Activated naive CD8-positive, alpha-beta T cell (primary cell): ENCODE results near the gene MEF2C.

Experiments
- H3K27ac Mint-ChIP-seq: one replicate; pipeline ENCODE4 v1.8.0; 2021; ENCODE audit warnings: mixed read lengths
- H3K27me3 Mint-ChIP-seq: one replicate; pipeline ENCODE4 v1.8.0; 2021; ENCODE audit warnings: mixed read lengths
- H3K36me3 Mint-ChIP-seq: one replicate; pipeline ENCODE4 v1.8.0; 2021; ENCODE audit warnings: mixed read lengths
- H3K4me1 Mint-ChIP-seq: one replicate; pipeline ENCODE4 v1.8.0; 2021; ENCODE audit warnings: low read depth, mixed read lengths
- H3K4me3 Mint-ChIP-seq: one replicate; pipeline ENCODE4 v1.8.0; 2021; ENCODE audit warnings: mild to moderate bottlenecking, mixed read lengths
- H3K9me3 Mint-ChIP-seq: one replicate; pipeline ENCODE4 v1.8.0; 2021; ENCODE audit warnings: low read depth, mixed read lengths

The MEF2C gene

GRCh38 chr5:88732862-88733261 lies 150.1 kb downstream of the MEF2C start:
- peaks cover 4% of the 10 kb centered on the region for H3K4me1 Mint-ChIP-seq
- H3K27ac Mint-ChIP-seq, result no peak overlapping the region
- H3K4me3 Mint-ChIP-seq, result no peak overlapping the region
- peaks cover 10% of the 10 kb centered on the region for H3K27me3 Mint-ChIP-seq
- no peaks in the 10 kb centered on the region for H3K9me3 Mint-ChIP-seq
- H3K36me3 Mint-ChIP-seq, result no peaks in the 10 kb centered on the region

- peaks cover 4% of the 10 kb centered on the region for H3K4me1 Mint-ChIP-seq
- no peaks in the 10 kb centered on the region for H3K9me3 Mint-ChIP-seq
- H3K4me3 Mint-ChIP-seq, result no peak overlapping the region
- peaks cover 12% of the 10 kb centered on the region for H3K27me3 Mint-ChIP-seq
- H3K27ac Mint-ChIP-seq, result no peak overlapping the region
- no peaks in the 10 kb centered on the region for H3K36me3 Mint-ChIP-seq
Observed at GRCh38 chr5:88732181-88732633, 150.8 kb downstream of the MEF2C start.

- no peak overlapping the region for H3K27ac Mint-ChIP-seq
- peaks cover 11% of the 10 kb centered on the region for H3K27me3 Mint-ChIP-seq
- H3K9me3 Mint-ChIP-seq, result no peaks in the 10 kb centered on the region
- H3K4me1 Mint-ChIP-seq, result peaks cover 4% of the 10 kb centered on the region
- no peaks in the 10 kb centered on the region for H3K36me3 Mint-ChIP-seq
- no peak overlapping the region for H3K4me3 Mint-ChIP-seq
Observed at GRCh38 chr5:88729829-88730182, 153.2 kb downstream of the MEF2C start.

GRCh38 chr5:88729084-88729828 lies 153.7 kb downstream of the MEF2C start:
- no peaks in the 10 kb centered on the region for H3K36me3 Mint-ChIP-seq

GRCh38 chr5:88727705-88728313 lies 155.2 kb downstream of the MEF2C start:
- Mint-ChIP-seq H3K36me3 (no peaks in the 10 kb centered on the region), H3K27me3 (peaks cover 6% of the 10 kb centered on the region), H3K4me3 (no peak overlapping the region), H3K27ac (no peak overlapping the region), H3K9me3 (no peaks in the 10 kb centered on the region), H3K4me1 (no peaks in the 10 kb centered on the region)

More at GRCh38 chr5:88729084-88729828, 153.7 kb downstream of the MEF2C start:
- no peak overlapping the region for H3K4me3 Mint-ChIP-seq
- peaks cover 4% of the 10 kb centered on the region for H3K4me1 Mint-ChIP-seq
- peaks cover 11% of the 10 kb centered on the region for H3K27me3 Mint-ChIP-seq
- H3K27ac Mint-ChIP-seq, result no peak overlapping the region
- H3K9me3 Mint-ChIP-seq, result no peaks in the 10 kb centered on the region

- no peaks in the 10 kb centered on the region for H3K4me1 Mint-ChIP-seq
- no peaks in the 10 kb centered on the region for H3K9me3 Mint-ChIP-seq
- H3K27me3 Mint-ChIP-seq, result peaks cover 11% of the 10 kb centered on the region
- no peak overlapping the region for H3K4me3 Mint-ChIP-seq
- no peaks in the 10 kb centered on the region for H3K36me3 Mint-ChIP-seq
- no peak overlapping the region for H3K27ac Mint-ChIP-seq
Observed at GRCh38 chr5:88725454-88725853, 157.5 kb downstream of the MEF2C start.

- Mint-ChIP-seq H3K27ac (no peak overlapping the region), H3K4me1 (no peaks in the 10 kb centered on the region), H3K27me3 (peaks cover 9% of the 10 kb centered on the region), H3K36me3 (no peaks in the 10 kb centered on the region), H3K9me3 (no peaks in the 10 kb centered on the region), H3K4me3 (no peak overlapping the region)
Observed at GRCh38 chr5:88724201-88724600, 158.8 kb downstream of the MEF2C start.

- H3K4me1 Mint-ChIP-seq, result no peaks in the 10 kb centered on the region
- no peak overlapping the region for H3K4me3 Mint-ChIP-seq
- no peaks in the 10 kb centered on the region for H3K9me3 Mint-ChIP-seq
- H3K27ac Mint-ChIP-seq, result no peak overlapping the region
- H3K27me3 Mint-ChIP-seq, result peaks cover 14% of the 10 kb centered on the region
- no peaks in the 10 kb centered on the region for H3K36me3 Mint-ChIP-seq
Observed at GRCh38 chr5:88722546-88723073, 160.4 kb downstream of the MEF2C start.

- no peak overlapping the region for H3K4me3 Mint-ChIP-seq
- H3K27ac Mint-ChIP-seq, result no peak overlapping the region
- H3K4me1 Mint-ChIP-seq, result no peaks in the 10 kb centered on the region
- H3K27me3 Mint-ChIP-seq, result peaks cover 21% of the 10 kb centered on the region
- H3K36me3 Mint-ChIP-seq, result no peaks in the 10 kb centered on the region
- no peaks in the 10 kb centered on the region for H3K9me3 Mint-ChIP-seq
Observed at GRCh38 chr5:88719434-88719833, 163.6 kb downstream of the MEF2C start.

- H3K4me3 Mint-ChIP-seq, result no peak overlapping the region
- H3K36me3 Mint-ChIP-seq, result no peaks in the 10 kb centered on the region
- H3K4me1 Mint-ChIP-seq, result no peaks in the 10 kb centered on the region
- H3K27me3 Mint-ChIP-seq, result peaks cover 21% of the 10 kb centered on the region
- no peak overlapping the region for H3K27ac Mint-ChIP-seq
- no peaks in the 10 kb centered on the region for H3K9me3 Mint-ChIP-seq
Observed at GRCh38 chr5:88718736-88719135, 164.2 kb downstream of the MEF2C start.

GRCh38 chr5:88716101-88716500 lies 166.9 kb downstream of the MEF2C start:
- no peaks in the 10 kb centered on the region for H3K9me3 Mint-ChIP-seq
- H3K27me3 Mint-ChIP-seq, result peaks cover 17% of the 10 kb centered on the region
- H3K36me3 Mint-ChIP-seq, result no peaks in the 10 kb centered on the region

GRCh38 chr5:88715503-88715902 lies 167.5 kb downstream of the MEF2C start:
- Mint-ChIP-seq H3K9me3 (no peaks in the 10 kb centered on the region), H3K36me3 (no peaks in the 10 kb centered on the region), H3K4me1 (no peaks in the 10 kb centered on the region), H3K27me3 (peaks cover 19% of the 10 kb centered on the region), H3K27ac (no peak overlapping the region), H3K4me3 (no peak overlapping the region)

More at GRCh38 chr5:88716101-88716500, 166.9 kb downstream of the MEF2C start:
- Mint-ChIP-seq H3K4me1 (no peaks in the 10 kb centered on the region), H3K27ac (no peak overlapping the region), H3K4me3 (no peak overlapping the region)

GRCh38 chr5:88713818-88714217 lies 169.2 kb downstream of the MEF2C start:
- H3K27me3 Mint-ChIP-seq, result peaks cover 19% of the 10 kb centered on the region
- H3K9me3 Mint-ChIP-seq, result no peaks in the 10 kb centered on the region
- no peak overlapping the region for H3K4me3 Mint-ChIP-seq
- no peaks in the 10 kb centered on the region for H3K4me1 Mint-ChIP-seq
- H3K36me3 Mint-ChIP-seq, result no peaks in the 10 kb centered on the region
- no peak overlapping the region for H3K27ac Mint-ChIP-seq

- H3K4me1 Mint-ChIP-seq, result no peaks in the 10 kb centered on the region
- no peak overlapping the region for H3K4me3 Mint-ChIP-seq
- no peaks in the 10 kb centered on the region for H3K9me3 Mint-ChIP-seq
- H3K27ac Mint-ChIP-seq, result no peak overlapping the region
- no peaks in the 10 kb centered on the region for H3K36me3 Mint-ChIP-seq
- peaks cover 16% of the 10 kb centered on the region for H3K27me3 Mint-ChIP-seq
Observed at GRCh38 chr5:88708682-88709398, 174.1 kb downstream of the MEF2C start.

GRCh38 chr5:88708021-88708420 lies 175.0 kb downstream of the MEF2C start:
- H3K27ac Mint-ChIP-seq, result no peak overlapping the region
- H3K36me3 Mint-ChIP-seq, result no peaks in the 10 kb centered on the region
- no peak overlapping the region for H3K4me3 Mint-ChIP-seq
- no peaks in the 10 kb centered on the region for H3K4me1 Mint-ChIP-seq
- no peaks in the 10 kb centered on the region for H3K9me3 Mint-ChIP-seq
- peaks cover 17% of the 10 kb centered on the region for H3K27me3 Mint-ChIP-seq
